GM15510 (cell line): Measurements from ENCODE around the gene VILL.

Source experiments
- POLR2A ChIP-seq: IDR thresholded peaks from 3 replicates; pipeline ENCODE4 v1.6.1; 2011; ENCODE audit warnings: borderline replicate concordance; ENCODE audit not compliant: insufficient read length; ENCODE audit errors: extremely low read depth

The VILL gene

DNA sequence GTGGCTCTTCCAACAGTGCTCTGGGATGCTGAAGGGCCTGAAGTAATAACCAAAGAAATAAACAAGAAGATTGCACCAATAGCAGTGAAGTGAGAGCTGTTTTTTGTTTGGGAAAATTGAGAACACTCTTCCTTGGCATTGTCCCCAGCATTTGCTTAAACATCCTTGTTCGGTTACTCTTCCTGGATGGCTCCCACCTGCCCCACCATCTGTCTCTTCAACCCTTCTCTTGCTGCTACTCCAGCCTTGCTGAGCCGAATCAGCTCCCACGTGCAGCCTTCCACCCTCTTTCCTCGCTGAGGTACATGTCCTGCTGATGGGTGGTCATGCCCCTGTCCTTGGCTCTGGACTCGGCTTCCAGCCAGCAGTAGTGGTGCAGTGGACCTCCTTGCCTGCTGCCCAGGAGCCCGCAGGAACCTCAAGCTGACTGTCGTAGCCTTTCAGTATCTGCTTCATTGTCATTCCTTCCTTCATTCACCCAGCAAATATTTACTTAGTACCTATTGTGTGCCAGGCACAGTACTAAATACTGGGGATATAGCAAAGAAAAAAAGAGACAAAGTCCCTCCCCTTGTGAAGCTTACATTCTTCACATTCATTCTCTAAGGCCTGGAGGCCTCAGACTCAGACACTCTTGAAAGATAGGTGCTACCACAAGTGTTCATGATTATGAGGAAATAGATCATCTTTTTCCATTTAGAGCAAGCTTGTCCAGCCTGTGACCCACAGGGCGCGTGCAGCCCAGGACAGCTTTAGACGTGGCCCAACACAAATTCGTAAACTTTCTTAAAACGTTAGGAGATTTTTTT, 17.1 kb upstream of the VILL start:
- no peak for TF ChIP-seq POLR2A

DNA sequence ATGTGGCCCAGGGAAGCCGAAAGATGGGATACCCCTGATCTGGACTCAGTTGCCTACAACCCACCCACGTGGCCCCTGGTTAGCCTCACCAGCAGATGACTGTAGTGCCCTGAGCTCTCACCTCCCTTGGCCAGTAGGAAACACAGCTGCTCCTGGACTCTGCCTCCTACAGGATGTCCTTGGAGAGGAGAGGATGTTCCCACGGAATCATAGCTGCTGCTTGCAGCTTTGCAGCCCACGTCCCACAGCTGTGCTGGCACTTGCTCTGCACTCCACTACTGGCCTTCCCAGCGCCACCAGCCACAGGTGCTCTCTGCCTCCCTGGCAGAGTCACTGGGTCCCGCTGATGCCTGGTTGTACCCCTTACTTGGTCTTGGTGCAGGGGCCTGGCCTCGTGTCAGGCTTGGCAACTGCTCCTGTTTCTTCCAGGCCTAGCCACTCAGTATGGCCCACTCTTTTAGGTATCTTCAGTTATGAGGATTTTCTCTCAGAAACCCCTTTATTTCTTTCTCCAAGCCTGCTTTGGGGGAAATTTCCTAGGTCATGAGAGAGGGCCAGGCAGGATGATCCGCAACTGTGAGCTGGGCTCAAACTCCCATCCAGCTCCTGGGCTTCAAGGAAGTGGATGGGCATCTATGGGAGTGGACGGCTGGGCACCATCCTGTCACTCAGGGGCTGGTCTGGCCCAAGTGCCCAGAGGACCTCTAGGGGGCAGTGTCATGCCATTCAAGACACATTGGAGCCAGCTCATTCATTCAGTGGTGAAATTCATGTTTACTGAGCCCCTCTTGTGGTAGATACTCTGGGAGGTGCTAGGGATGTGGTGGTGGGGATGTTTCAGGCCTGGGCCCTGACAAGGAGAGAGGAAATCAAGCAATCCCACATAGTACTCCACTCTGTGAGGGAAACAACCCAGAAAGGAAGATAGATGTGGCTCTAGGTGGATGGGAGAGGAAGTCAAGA, 16.2 kb upstream of the VILL start:
- no peak for TF ChIP-seq POLR2A

DNA sequence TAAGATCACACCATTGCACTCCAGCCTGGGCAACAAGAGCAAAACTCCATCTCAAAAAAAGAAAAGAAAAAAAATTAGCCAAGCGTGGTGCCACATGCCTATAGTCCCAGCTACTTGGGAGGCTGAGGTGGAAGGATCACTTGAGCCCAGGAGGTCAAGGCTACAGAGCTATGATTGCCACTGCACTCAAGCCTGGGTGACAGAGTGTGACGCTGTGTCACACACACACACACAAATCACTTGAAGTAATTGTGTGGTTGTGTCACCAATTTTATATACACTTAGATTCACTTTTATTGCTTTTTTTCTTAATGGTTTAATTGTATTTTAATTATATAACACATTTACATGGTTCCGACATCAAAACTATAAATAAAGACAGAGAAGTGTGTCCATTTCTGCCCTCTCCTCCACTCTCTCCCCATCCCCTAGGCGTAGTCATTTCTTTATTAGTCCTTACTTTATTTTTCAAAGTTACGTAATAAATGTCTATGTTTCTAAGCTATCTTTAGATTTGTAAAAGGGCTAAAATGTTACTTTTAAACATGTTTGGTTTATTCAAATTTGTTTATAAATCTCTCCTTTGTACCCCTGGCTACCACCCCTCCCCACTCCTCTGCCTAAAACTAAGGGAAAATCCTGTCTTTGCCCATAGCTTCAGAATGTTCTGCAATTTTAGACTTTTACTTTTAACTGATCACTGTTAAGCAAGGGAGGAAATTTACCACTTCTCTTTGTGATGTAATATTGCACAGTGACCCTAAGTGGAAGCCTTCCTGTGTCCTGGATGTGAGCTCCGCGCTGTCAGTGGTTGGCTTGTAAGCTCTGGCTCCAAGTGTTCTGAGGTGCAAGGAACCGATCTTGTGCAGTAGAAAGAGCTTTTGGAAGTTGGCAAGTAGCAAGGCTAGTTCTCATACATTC, 10.8 kb upstream of the VILL start:
- TF ChIP-seq POLR2A, result no peak

DNA sequence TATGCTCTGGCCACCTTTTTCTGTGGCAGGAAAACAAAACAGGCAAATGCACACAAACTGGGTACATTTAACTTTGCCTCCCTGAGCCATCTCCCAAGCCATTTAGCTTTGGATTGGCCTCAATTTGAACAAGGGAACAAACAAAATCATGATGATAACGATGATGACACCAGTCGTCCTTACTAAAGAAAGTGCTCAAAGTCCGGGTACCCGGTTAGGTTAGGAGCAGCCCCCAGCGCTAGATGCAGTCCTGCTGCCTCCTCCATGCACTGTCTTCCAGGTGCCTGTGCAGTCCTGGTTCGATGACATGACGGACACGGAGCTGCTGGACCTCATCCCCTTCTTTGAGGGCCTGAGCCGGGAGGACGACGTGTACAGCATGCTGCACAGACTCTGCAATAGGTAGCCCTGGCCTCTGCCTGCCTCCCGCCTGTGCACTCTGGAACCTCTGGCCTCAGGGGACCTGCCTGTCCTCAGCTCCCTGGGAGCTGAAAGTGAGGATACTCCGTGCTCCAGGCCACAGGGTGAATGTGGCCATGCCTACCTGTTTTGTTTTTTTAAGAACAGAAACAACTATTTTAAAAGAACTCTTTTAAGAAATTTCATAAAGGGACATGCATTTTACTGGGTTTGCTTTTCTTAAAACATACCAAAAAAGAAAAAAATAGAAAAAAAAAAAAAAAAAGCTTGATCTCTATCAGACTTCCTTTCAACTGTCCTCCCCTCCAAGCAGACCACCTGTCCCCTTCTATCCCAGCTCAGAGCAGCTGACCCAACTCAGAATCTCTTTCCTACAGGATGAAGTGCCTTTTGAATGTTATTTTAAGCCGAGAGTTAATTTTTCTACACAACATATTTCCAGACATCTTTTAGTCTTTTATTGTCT, 9.9 kb upstream of the VILL start:
- no peak for TF ChIP-seq POLR2A

DNA sequence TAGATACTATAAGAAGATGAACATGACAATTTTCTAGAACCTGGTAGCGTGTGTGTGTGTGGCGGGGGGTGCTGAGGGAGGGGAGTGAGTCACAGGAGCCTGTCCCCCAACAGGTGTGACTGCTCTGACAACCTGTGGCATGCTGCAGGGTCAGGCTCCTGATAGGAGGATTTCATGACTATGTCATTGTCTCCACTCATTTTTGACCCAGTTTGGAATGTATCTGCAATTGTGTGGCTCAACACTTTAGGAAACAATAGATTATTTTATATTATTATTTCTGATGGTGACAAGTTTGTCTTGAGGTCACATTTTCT, 9.3 kb upstream of the VILL start:
- no peak for TF ChIP-seq POLR2A

DNA sequence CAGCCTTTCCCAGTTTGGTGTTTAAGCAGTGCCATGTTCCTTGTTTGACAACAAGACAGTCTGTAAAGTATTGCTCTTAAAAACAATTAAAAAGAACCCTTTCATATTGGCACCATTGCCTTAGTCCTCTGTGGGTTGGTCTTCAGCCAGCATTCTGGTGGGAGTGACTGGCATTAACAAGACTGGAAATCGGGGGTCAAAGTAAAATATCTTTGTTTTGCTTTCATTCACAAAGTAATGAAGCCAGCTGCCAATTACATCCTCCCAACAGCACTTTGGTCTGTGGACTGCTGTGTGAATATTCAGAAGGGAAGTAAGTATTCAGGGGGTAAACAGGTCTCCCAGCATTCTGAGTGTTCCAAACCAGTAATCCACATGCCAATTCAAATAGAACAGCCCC, 8.3 kb upstream of the VILL start:
- TF ChIP-seq POLR2A, result no peak

DNA sequence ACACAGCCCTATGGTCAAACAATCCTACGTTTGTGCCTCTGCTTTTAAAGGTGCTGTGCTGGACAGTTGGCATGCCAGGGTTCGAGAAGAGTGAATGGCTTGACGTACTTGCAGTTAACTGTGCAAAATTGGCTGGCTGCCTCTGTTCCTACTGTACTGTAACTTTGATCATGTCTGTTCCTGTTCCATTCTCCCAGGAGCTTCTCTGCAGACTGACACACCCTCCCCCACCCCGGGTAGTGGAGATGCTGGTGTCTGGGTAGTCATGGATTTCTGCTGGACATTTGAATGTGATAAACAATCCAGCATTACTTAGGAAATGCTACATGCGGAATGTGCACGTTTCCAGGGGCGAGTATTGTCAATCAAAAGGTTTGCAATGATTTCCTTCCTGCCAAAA, 6.5 kb upstream of the VILL start:
- TF ChIP-seq POLR2A, result no peak

DNA sequence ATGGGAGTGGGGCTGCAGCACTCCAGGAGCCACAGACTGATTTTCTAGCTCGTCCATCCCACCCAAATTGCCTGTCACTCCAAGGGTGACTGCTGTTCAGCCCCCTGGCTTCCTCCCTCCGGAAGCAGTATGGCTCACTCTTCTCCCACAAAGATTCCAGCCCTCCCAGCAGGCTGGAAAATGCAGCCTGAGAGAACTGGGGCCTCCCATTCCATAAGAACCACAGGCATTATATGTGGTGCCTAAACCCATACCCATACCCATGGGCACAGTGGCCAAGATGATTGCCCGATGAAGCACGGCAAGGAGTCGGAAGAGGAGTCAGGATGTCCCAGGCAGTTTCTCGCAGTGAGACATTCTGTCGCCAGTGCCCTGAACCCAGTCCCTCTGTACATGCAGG, 6.0 kb upstream of the VILL start:
- TF ChIP-seq POLR2A, result no peak

DNA sequence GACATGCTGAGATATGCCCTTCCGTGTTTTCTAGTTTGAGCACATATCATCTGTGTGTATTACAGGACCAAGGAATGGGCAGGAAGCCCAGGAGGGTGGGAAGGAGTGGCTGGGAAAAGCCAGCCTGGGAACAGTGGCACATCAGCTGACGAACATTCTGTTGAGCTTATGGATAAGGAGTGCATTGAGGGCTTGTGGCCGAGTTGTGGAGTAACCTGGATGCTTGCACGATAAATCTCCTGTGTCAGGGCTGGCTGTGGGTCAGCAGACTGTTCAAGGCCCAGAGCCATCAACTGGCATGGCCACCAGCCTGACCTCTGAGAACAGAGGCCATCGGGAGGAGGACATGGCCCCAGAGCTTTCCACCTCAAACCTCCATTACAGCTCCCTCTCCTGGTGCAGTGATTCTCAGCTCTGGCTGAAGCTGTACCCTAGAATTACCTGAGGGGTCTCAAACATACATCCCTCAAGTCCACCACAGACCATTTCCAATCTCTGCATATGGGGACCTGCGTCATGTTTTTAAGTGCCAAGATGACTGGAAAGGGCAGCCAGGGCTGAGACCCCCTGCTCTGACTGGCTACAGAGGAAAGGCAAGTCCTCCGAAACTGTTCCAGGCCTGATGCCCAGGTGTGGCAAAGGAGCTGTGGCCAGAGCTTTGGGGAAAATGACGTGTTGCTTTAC, 4.8 kb upstream of the VILL start:
- no peak for TF ChIP-seq POLR2A

DNA sequence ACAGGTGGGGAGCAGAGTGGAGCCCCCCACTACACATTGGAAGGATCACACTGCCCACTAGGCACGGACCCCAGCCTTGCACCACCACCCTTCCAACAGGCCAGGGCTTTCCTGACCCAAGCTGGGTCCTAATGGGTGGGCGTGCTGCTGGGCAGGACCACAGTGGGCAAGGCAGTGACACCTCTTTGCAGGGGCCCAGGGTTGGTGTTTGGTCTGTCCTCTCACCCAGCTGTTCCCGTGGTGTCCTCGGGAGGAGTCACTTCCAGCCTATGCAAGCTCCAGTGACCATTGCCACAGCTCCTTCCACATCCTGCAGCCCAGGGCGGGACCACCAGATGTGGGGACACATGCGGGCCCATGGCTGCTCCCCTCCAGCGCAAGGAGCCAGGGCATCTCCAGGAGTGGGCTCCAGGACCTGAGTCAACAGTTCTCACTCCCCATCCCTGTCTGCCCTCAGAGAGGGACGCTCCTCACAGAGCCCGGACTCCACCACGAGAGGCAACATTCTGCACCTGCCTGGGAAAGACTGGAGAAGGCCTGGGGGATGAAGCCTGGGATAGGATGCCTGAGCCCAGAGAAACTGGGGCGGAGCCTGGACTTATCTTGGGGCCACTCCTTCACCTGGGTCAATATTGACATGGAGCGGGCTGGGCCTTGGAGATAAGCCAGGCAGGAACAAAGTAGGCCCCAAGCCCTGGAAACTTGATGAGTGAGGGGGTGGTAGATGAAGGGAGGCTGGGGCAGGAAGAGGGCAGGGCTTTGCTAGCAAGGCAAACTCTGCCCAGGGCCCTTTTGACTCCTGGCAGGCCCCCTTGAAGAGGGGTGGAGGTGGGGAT, 3.9 kb upstream of the VILL start:
- TF ChIP-seq POLR2A, result no peak

DNA sequence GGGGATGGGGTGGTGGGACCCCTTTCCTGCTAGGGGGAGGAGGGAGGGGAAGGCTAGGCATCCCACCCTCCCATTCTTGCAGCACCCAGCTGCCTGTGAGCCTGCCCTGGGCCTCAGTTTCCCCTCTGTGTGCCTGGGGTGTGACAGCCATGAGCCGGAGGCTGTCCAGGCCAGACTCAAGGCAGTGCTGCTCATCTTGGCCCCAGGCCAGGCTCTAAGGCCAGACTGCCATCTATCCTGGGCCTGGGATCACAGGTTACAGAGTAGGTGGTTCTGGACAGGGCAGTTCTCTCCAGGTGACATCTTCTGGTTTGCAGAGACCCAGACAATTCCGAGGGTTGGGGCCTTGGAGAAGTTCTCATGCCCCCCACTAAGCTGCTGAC, 3.3 kb upstream of the VILL start:
- no peak for TF ChIP-seq POLR2A

DNA sequence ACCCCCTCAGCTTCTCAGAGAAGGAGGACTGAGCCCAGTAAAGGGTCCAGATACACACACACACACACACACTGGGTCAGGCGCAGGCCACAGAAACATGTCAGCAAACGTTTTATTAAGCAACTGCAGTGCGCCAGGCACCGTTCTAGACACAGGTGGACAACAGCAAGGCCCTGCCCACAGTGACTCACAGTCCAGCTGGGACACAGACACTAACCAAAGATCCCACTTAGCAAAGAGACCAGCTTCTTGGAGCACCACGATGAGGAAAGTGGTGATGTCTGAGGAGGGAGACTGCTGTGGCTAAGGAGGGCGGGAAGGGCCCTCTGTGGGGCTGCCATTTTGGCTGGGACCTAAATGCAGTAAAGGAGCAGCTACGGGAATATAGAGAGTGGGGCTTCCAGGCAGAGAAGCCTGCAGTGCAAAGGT, 2.8 kb upstream of the VILL start:
- TF ChIP-seq POLR2A, result no peak
